Activated CD4-positive, alpha-beta memory T cell treated with anti-CD3 and anti-CD28 coated beads, Interleukin-2, amount 10 ng/mL, durations not matched to agents 7 days and 5 days (primary cell): ENCODE measurements around the gene TEAD1. TPM values are rescaled to one million over a fixed set of nuclear protein-coding genes. Genes with fewer than 3 reads are reported as not detected.

Experiments used
- CTCF ChIA-PET: fragments of 350-600 bp; sonication (Branson Sonifier 250); formaldehyde crosslinking; loops from one replicate; lab custom pipeline; 2021; ENCODE audit warnings: antibody characterized with exemption, inconsistent platforms; lab: Charles Lee
- POLR2A ChIA-PET: fragments of 350-600 bp; sonication (Branson Sonifier 250); formaldehyde crosslinking; loops from one replicate; lab custom pipeline; 2021; ENCODE audit warnings: antibody characterized with exemption; lab: Charles Lee
- DNase-seq: peaks from one replicate; pipeline ENCODE4 v3.0.0-alpha.2; 2020
- H3K27ac Mint-ChIP-seq: one replicate; pipeline ENCODE4 v1.8.0; 2021; ENCODE audit warnings: mild to moderate bottlenecking, mixed read lengths
- H3K27me3 Mint-ChIP-seq: one replicate; pipeline ENCODE4 v1.8.0; 2021; ENCODE audit warnings: mixed read lengths
- H3K36me3 Mint-ChIP-seq: one replicate; pipeline ENCODE4 v1.8.0; 2021; ENCODE audit warnings: low read depth, mixed read lengths
- H3K4me1 Mint-ChIP-seq: one replicate; pipeline ENCODE4 v1.8.0; 2021; ENCODE audit warnings: mixed read lengths
- H3K4me3 Mint-ChIP-seq: one replicate; pipeline ENCODE4 v1.8.0; 2021; ENCODE audit warnings: mild to moderate bottlenecking, mixed read lengths
- H3K9me3 Mint-ChIP-seq: one replicate; pipeline ENCODE4 v1.8.0; 2021; ENCODE audit warnings: mixed read lengths
- total RNA-seq, 2 experiments: library from RNA; stranded (reverse); gene quantifications; one replicate each; pipeline ENCODE4 v1.2.3, GENCODE V29; 2021

Gene TEAD1
- total RNA-seq, 2 experiments from 2014 or later = 0.98 to 1.0 TPM

DNA sequence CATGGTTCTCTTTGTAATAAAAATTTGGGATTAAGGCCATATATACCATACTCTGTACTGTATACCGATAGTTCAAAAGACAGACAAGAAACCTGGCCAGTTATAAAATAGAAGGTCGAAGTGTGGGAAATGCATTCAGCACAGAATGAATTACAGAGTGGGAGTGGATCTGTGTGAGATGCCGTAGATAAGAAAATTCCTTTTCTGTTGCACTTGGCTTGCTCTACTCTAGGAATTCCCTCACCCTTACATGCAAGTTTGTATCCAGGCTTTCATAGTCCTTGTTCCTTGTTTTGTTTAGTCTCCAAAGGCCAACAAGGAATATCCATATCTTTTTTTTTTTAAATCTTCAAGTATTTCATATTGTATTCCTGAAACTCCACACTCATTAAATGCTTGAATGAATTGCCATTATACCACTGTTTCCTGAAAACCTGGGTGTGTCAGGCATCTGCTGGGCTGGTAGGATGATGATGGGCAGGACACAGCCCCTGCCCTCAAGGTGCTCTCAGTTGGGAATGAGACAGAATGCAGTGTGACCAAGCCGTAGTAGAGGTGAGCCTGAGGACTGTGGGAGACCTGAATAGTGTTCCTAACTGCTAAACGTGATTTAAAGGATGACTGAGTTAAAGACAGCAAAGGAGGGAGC, 53.5 kb downstream of the TEAD1 start:
- Mint-ChIP-seq H3K4me3 (no peak overlapping the region), H3K27me3 (peaks cover 49% of the 10 kb centered on the region), H3K27ac (no peak overlapping the region), H3K9me3 (no peaks in the 10 kb centered on the region), H3K4me1 (peaks cover 3% of the 10 kb centered on the region), H3K36me3 (no peaks in the 10 kb centered on the region)
- DNase-seq = no peak
- POLR2A ChIA-PET = no interaction called here
- CTCF ChIA-PET = no interaction called here

DNA sequence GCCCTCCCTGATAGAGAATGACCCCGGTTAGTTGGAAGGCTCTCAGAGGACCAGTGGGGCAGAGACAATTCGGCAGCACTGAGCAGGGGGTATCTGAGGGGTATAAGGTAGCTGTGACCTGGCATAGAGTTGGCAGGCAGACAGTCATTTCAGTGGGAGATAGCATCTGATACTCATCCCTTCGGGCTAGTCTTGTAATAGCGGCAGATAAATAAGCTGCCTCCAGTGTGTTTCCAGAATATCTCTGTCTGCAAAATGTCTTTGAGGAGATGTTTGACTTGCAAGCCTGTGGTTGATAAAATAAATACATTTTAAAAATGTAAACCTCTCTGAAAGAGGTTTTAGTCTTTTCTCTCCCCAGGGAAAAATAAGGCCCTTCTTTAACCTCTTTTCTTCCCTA, 54.2 kb downstream of the TEAD1 start:
- Mint-ChIP-seq H3K36me3 (no peaks in the 10 kb centered on the region), H3K27ac (no peak overlapping the region), H3K9me3 (no peaks in the 10 kb centered on the region), H3K4me1 (peaks cover 3% of the 10 kb centered on the region), H3K4me3 (no peak overlapping the region), H3K27me3 (peaks cover 42% of the 10 kb centered on the region)
- ChIA-PET CTCF (no interaction called here), POLR2A (no interaction called here)
- DNase-seq = no peak

DNA sequence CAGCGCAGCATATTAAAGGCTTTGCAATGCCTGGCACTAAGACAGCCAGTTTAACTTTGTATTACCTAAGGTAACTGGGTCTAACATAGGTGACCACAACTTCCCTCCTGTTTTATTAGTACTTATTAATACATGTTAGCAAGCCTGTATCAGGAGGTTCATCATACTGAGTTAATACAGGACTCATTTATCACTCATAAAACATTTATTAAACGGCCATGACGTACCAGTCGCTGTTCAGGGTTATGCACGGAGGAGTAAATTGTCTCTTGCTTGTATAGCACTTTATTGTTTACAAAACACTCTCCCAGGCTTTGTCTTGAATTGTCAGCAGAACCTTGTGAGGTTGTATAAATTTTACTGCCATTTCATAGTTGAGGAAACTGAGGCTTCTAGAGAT, 55.7 kb downstream of the TEAD1 start:
- no peak overlapping the region for H3K27ac Mint-ChIP-seq
- H3K4me1 Mint-ChIP-seq = no peaks in the 10 kb centered on the region
- H3K4me3 Mint-ChIP-seq = no peak overlapping the region
- DNase-seq = no peak
- ChIA-PET POLR2A (no interaction called here), CTCF (interaction anchor here (0.6 to 0.9 kb wide), 2 partner anchors 158 to 441 kb away, joined by 3 read pairs; no protein-coding TSS in a partner anchor)
- H3K9me3 Mint-ChIP-seq = no peaks in the 10 kb centered on the region
- H3K27me3 Mint-ChIP-seq = peaks cover 34% of the 10 kb centered on the region
- H3K36me3 Mint-ChIP-seq = no peaks in the 10 kb centered on the region

DNA sequence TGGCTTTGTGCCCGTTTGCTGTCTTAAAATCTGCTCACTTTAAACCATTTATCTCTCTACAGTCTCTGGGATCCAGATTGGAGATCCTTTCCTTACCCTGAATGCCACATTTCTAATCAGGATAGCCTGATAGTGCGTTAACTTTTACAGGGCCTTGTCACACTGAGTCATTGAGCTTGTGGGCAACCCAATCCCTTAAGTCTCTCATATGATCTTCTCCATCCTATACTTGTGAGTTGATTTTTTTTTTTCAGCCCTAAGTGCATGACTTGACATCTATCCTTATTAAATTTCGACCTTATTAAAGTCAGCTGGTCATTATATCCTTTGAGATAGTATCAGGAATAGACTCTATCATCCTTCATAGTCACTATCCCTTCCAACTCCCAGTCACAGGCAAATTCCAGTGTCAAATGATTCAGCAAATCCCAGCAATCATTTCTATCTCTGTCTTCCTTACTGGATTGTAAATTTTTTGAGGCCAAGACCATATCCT, 57.7 kb downstream of the TEAD1 start:
- Mint-ChIP-seq H3K9me3 (no peaks in the 10 kb centered on the region), H3K4me1 (no peaks in the 10 kb centered on the region), H3K27me3 (peaks cover 30% of the 10 kb centered on the region), H3K36me3 (no peaks in the 10 kb centered on the region), H3K4me3 (no peak overlapping the region), H3K27ac (no peak overlapping the region)
- CTCF ChIA-PET = no interaction called here
- POLR2A ChIA-PET = no interaction called here
- no peak for DNase-seq

DNA sequence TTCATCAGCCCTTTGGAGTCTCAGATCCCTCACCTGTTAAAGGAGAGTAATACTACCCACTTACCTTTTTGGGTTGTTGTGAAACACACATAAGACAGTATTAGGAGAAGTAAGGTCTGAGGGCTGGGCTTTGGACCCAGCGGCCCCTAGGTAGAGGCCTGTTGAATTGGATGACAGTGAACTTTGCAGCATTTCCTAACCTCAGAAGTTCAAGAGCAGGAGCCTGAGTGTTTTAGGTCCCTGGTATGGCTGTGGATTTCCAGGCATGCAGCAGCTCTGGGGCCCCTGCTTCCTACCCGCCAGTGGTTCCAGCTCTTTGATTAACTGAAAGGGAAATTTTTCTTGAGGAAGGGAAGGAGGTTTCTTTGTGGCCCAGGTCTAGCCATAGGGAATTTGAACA, 58.9 kb downstream of the TEAD1 start:
- Mint-ChIP-seq H3K27ac (no peak overlapping the region), H3K4me3 (no peak overlapping the region), H3K9me3 (no peaks in the 10 kb centered on the region), H3K4me1 (no peaks in the 10 kb centered on the region), H3K36me3 (no peaks in the 10 kb centered on the region), H3K27me3 (peaks cover 27% of the 10 kb centered on the region)
- no peak for DNase-seq
- ChIA-PET CTCF (no interaction called here), POLR2A (no interaction called here)

DNA sequence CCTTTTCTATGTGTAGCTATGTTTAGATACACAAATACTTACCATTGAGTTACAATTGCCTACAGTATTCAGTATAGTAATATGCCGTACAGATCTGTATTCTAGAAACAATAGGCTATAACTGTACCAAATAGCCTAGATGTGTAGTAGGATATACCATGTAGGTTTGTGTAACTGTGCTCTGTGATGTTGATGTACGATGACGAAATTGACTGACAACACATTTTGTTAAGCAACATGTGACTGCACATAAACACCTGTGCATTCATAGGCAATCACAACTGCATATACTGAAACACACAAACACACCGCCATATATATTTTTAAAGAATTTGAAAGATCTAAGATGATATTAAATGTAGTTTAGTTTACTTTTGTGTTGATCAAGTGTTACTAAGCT, 60.4 kb downstream of the TEAD1 start:
- Mint-ChIP-seq H3K4me1 (no peaks in the 10 kb centered on the region), H3K9me3 (no peaks in the 10 kb centered on the region), H3K27me3 (peaks cover 22% of the 10 kb centered on the region), H3K4me3 (no peak overlapping the region), H3K36me3 (no peaks in the 10 kb centered on the region), H3K27ac (no peak overlapping the region)
- ChIA-PET POLR2A (no interaction called here), CTCF (interaction anchor here (0.9 kb wide), 1 partner anchor 8 kb away, joined by 3 read pairs; no protein-coding TSS in a partner anchor)
- no peak for DNase-seq

DNA sequence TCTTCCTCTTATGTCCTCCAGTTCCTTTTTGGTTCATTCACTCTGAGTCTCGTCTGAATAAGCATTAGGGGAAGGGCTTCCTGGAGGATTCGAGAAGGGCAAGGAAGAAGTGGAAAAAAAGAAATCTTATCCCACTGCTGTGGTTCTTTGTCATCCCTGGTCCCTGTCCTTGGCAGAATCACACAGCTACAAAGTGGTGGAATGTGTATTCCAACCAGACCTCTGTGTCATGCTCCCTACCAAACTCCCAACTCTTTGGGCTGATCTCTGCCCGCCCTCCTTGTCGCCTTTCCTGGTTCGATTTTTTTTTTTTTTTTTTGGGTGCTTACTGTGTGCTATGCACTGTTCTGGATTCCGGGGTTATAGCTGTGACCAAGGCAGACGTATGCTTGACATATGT, 61.0 kb downstream of the TEAD1 start:
- Mint-ChIP-seq H3K4me1 (no peaks in the 10 kb centered on the region), H3K36me3 (no peaks in the 10 kb centered on the region), H3K4me3 (no peak overlapping the region), H3K27me3 (peaks cover 20% of the 10 kb centered on the region), H3K9me3 (no peaks in the 10 kb centered on the region), H3K27ac (no peak overlapping the region)
- ChIA-PET POLR2A (no interaction called here), CTCF (no interaction called here)
- no peak for DNase-seq

DNA sequence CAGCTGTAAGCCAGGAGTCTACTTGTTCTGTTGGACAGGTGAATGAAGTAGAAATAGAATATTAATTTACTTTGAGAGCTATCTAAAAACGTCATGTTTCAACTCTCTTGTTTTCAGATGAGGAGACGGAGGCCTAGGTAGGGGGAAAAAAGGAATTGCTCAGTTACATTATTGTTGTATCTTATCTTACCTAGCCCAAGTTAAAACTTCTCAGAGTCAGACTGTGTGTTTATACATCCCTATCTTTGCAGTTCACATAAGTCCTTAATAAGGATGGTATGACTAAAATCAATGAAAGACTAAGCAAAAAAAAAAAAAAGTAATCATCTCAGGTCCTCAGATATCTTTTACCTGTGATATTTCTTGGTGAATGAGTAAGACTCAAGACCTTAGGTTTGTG, 62.8 kb downstream of the TEAD1 start:
- no peaks in the 10 kb centered on the region for H3K4me1 Mint-ChIP-seq
- H3K9me3 Mint-ChIP-seq = no peaks in the 10 kb centered on the region
- H3K36me3 Mint-ChIP-seq = no peaks in the 10 kb centered on the region
- H3K4me3 Mint-ChIP-seq = no peak overlapping the region
- POLR2A ChIA-PET = no interaction called here
- DNase-seq = no peak
- peaks cover 24% of the 10 kb centered on the region for H3K27me3 Mint-ChIP-seq
- CTCF ChIA-PET = interaction anchor here (0.7 kb wide), 1 partner anchor 152 kb away, joined by 5 read pairs; no protein-coding TSS in a partner anchor
- no peak overlapping the region for H3K27ac Mint-ChIP-seq

DNA sequence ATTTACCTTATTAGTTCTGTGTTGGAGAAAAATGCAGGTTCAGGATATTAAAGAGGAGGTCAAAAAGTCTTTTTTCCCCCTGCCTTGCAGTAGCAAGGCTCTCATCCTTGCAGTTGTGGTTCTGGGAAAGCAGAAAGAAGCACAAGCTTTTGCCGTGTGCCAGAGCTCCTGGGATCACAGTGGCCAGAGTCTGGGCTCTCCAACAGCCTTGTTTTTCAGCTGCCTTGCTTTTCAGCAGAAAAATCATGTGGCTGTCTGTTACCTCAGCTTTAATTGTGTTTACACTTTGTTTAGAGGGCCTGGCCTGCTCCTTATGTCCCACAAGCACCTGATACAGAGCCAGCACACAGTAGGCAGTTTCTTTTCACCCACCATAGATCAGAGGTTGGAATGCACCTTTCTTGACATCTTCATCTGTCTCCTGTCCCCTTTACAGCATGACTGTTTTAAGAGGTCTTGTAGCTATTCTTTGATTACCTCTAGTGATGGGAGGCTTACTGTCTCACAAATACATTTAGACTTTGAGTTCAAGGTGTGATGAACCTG, 67.5 kb downstream of the TEAD1 start:
- Mint-ChIP-seq H3K27ac (no peak overlapping the region), H3K9me3 (no peaks in the 10 kb centered on the region), H3K4me1 (no peaks in the 10 kb centered on the region), H3K27me3 (peaks cover 27% of the 10 kb centered on the region), H3K36me3 (no peaks in the 10 kb centered on the region), H3K4me3 (no peak overlapping the region)
- ChIA-PET POLR2A (no interaction called here), CTCF (no interaction called here)
- DNase-seq = no peak

DNA sequence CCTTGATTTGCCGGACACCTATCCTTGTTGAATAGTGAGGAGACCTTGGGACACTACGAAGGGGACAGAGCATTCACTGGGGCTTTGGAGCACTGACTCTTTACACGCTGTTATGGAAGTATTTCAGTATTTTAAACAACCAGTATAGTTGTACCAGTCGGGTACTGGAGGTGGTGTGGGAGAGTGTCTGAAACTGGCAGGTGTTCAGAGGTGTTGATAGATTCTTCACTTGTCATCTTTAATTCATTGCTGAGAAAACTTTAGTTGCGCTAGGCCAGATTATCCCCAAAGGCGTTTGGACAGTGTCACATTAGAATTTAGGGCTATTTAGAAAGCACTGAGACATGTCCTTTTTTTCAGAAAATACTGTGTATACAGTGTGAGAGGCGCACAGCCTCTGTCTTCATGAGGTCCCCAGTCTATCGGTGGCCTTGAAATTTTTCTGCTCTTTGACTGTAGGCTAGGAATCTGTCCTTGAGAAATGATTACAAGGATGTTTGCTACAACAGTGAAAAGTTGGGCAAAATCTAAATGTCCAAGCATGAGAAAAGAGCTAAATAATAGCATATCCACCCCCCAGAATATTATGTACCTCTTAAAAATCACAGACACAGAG, 69.7 kb downstream of the TEAD1 start:
- Mint-ChIP-seq H3K9me3 (no peaks in the 10 kb centered on the region), H3K27ac (no peak overlapping the region), H3K4me3 (no peak overlapping the region), H3K36me3 (no peaks in the 10 kb centered on the region), H3K4me1 (no peaks in the 10 kb centered on the region), H3K27me3 (peaks cover 26% of the 10 kb centered on the region)
- POLR2A ChIA-PET = interaction anchor here (0.6 kb wide), 1 partner anchor 36 kb away, joined by 3 read pairs; no protein-coding TSS in a partner anchor
- CTCF ChIA-PET = no interaction called here
- no peak for DNase-seq

DNA sequence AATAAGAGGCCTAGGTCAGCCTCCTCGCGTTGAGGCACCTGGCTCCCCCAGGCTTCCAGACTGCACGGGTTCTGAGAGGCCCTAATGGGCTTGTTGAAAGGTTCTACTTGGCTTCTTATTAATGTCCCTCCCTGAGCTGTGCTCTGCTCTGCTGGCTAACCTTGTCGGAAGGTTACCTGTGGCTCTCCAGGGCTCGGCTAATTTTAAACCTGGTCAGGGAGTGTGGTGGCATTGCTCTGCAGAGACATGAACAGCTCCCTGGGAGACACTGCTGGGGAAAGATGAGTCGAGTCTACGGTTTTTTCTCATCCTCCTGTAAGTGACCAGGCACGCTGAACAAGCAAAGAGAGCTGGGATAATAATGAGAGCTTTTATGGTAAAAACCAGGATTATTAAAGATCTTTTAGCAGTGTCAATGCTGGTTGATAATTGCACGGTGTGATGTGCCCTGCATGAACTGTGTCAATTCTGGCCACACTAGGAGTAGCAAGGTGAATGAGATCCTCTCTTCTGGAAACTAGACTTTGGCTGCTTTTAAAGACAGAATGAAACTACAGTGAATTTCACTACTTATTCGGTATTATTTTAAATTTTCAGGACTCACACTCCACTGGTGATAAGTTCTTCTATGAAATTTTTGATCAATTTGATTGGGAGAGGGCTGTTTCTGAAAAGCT, 70.7 kb downstream of the TEAD1 start:
- H3K36me3 Mint-ChIP-seq = no peaks in the 10 kb centered on the region
- H3K27ac Mint-ChIP-seq = no peak overlapping the region
- no peaks in the 10 kb centered on the region for H3K4me1 Mint-ChIP-seq
- no peaks in the 10 kb centered on the region for H3K9me3 Mint-ChIP-seq
- ChIA-PET POLR2A (interaction anchor here (0.6 kb wide), 1 partner anchor 35 kb away, joined by 3 read pairs; no protein-coding TSS in a partner anchor), CTCF (no interaction called here)
- H3K27me3 Mint-ChIP-seq = peaks cover 18% of the 10 kb centered on the region
- H3K4me3 Mint-ChIP-seq = no peak overlapping the region
- DNase-seq = no peak

DNA sequence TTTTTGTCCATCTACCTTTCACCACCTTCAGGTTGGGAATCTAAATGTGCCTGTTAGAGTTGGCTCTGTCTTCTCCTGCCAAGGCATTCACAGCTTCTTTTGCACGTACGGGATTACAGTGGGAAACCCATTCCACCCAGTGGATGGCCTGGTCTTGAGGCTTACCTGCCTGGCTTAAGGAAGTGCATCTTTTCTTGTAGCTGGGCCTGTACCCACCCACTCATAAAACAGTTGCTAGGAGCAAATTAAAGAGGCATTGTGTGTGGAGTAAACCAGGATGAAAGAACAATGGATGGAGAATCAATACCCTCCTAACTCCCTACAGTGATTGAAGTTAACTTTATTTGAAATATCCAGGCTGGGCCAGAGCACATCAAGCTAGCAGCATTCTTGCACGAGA, 71.6 kb downstream of the TEAD1 start:
- Mint-ChIP-seq H3K27ac (no peak overlapping the region), H3K36me3 (no peaks in the 10 kb centered on the region), H3K27me3 (peaks cover 14% of the 10 kb centered on the region), H3K9me3 (no peaks in the 10 kb centered on the region), H3K4me1 (no peaks in the 10 kb centered on the region), H3K4me3 (no peak overlapping the region)
- POLR2A ChIA-PET = no interaction called here
- CTCF ChIA-PET = no interaction called here
- no peak for DNase-seq

DNA sequence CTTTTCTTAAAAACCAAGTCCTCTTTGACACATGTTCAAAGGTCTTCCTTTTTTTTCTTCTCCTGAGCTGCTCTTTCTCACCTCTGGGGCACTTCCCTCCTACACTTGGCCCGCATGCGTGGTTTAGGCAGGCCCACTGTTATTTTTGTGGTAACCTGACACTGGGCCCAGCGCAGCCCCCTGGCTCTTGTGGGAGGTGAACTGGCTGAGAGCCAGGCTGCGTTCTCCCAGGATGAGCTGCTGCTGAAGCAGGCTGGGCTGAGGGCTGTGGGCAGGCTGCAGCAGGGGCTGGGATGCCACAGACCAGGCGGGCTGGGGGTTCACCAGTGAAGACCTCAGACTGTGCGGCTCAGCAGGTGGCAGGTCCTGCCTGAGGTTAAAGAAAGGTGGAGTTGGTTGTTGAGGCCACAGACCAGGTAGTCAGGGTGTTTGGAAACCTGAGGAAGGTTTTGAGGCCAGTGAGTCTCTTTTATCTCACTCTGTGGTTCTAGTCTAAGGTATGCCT, 72.4 kb downstream of the TEAD1 start:
- Mint-ChIP-seq H3K4me1 (no peaks in the 10 kb centered on the region), H3K36me3 (no peaks in the 10 kb centered on the region), H3K27me3 (peaks cover 12% of the 10 kb centered on the region), H3K27ac (no peak overlapping the region), H3K4me3 (no peak overlapping the region), H3K9me3 (no peaks in the 10 kb centered on the region)
- ChIA-PET POLR2A (no interaction called here), CTCF (no interaction called here)
- no peak for DNase-seq
